ENCODE measurements around the gene PHTF1.

PHTF1 gene

DNA sequence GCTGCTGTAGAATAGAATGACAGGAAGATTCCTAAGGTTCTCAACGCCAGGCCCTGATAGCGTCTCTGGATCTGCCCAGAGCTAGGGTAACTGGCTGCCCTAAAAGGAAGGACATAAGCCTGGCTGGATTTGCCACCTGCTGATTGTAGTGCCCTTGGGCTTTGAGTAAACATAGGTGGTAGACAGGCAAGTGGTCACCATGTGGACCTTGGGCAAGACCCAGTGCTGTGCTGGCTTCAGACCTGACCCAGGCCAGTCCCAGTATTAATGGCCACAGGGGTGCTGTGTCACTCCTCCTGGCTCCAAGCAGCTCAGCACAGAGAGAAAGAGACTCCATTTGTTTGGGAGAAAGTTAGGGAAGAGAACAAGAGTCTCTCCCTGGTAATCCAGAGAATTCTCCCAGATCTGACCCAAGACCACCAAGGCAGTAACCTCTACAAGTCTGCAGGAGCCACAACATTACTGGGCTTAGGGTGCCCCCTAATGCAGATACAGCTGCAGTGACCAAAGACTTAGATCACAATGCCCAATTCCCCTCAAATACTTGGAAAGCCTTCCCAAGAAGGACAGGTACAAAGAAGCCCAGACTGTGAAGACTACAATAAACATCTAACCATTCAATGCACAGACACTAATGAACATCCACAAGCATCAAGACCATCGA is 44.5 kb downstream of the PHTF1 start:
- DNase-seq, result no peak

DNA sequence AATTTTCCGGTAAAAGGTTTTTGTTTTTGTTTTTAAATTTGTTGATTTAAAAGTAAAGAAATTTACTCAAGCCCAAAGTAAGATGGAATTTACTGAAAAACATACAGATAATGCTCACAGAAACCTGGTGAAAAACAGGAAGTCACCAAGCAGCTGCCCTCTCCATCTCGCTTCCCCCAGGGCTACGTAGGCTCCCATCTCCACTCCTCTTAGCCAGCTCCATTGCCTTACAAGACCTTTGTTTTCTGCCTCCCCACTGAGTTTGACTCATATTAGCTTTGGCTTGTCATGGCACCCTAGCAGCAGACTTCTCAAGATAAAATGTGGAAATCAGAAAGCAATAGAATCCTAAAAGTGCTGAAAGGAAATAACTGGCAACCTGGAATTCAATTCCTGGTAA is 57.9 kb downstream of the PHTF1 start:
- no peak for DNase-seq

DNA sequence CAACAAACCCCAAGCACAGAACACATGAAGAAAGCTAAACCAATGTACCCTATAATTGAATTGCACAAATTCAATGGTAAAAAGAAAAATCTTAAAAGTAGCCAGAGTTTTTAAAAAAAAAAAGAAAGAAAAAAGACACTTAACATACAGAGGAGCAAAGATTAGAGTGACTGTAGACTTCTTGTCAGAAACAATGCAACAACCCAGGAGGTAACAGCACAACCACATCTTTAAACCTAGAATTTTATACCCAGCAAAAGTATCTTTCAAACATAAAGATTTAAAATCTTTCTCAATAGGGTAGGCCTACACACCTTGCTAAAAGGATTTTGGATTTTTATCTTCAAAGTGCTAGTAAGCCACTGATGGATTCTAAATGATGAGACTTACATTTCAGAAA is 64.4 kb downstream of the PHTF1 start:
- no peak for DNase-seq

DNA sequence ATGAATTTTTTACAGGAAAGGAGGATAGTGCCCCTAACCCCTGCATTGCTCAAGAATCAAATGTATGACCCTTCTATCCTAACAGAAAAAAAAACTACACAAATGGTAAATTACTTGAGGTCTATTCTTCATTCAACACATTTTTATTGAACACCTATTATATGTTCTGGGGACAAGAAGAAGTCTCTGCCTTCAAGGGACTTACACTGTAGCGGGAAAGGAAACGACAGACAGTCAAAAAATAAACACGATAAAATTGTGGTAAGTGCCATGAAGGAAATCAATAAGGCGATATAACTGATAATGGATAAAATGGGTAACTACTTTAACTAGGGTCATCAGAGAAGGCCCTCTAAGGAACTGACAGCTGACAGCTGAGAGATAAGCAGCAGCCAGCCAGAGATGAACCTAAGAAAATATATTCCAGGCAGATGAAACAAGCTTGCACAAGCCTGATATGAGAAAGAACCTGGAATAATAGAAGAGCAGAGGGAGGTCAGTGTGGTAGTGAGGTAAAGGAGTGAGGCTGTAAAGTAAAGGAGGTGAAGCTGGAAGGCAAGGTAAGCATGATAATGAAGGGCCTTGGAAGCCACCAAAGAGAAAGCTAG is 66.4 kb downstream of the PHTF1 start:
- DNase-seq, result no peak

DNA sequence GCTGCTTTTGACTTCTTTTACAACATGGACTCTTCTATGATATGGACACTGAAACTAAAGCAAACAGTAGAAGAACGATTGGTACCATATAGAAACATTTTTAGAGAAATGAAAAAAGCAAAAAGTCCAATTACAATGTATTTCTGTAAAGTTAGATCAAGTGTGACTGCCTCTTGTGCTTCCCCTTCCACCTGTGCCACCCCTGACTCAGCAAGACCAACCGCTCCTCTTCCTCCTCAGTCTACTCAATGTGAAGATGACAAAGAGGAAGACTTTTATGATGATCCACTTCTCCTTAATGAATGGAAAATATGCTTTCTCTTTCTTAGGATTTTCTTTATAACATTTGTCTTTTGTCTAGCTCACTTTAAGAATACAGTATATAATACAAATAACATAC is 66.9 kb downstream of the PHTF1 start:
- no peak for DNase-seq

DNA sequence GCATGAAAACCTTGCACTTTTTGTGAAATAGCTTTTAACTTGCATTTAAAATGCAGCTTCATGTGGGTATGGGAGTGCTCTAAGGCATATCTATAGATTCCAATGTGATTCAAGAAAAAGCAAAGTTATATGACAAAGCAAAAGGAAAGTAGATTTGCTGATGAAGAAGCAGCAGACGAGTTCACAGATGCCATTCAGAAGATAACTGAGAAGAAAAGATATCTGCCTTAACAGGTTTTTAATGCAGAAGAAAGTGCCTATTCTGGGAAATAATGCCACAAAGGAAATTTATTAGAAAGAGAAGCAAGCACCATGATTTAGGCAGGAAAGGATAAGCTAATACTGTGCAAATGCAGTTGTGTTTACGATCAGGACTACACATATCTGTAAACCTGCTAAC is 68.1 kb downstream of the PHTF1 start:
- no peak for DNase-seq

DNA sequence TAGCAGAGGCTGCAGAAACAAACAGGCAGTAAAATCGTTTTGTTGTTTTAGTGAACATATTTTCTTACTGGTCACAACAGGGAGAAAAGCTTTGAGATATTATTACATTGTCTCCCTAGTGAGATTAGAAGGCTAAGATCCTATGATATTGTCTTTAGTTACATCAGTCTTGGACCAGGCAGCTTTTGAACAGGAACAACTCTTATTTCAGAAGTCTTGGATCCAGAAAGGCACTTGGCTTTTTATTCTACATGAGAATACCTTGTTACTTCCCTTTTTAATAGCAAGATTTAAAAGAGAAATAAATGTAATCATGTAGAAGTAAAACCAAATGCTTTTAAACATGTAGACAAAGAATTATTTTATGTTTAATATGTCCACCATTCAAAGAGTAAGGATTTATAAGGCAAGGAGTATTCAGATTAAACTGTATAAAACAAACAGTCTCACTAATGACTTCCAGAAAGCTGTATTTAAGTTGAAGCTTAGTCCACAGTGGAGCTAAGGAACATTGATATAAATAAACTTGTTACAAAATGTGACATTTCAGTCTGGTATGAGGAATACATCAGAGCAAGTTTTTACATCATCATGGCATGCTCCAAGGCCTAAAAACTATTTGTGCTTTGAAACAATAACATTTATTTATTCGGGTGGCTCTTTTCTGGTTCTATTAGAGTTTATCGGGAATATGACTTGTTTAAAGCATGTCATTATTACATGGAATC is 72.2 kb downstream of the PHTF1 start:
- no peak for DNase-seq

DNA sequence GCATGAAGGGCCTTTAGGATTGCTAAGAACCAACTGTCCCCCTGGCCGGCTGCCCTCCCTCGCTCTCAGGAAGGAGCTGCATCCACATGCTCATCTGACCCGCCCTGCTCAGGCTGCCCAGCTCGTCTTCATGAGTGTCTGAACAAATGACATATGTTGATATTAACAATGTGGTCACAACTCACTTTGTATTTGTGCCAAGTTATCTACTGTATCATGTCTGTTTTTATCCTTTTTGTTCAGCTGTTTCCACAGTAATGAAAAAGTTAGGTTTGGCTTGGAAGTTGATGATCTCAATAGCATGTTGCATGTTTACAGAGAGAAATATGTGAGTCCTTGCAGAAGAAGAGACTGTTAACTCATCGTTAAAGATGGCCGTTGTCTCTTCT is 75.1 kb downstream of the PHTF1 start:
- DNase-seq, result peak; percentile 17 to 58

DNA sequence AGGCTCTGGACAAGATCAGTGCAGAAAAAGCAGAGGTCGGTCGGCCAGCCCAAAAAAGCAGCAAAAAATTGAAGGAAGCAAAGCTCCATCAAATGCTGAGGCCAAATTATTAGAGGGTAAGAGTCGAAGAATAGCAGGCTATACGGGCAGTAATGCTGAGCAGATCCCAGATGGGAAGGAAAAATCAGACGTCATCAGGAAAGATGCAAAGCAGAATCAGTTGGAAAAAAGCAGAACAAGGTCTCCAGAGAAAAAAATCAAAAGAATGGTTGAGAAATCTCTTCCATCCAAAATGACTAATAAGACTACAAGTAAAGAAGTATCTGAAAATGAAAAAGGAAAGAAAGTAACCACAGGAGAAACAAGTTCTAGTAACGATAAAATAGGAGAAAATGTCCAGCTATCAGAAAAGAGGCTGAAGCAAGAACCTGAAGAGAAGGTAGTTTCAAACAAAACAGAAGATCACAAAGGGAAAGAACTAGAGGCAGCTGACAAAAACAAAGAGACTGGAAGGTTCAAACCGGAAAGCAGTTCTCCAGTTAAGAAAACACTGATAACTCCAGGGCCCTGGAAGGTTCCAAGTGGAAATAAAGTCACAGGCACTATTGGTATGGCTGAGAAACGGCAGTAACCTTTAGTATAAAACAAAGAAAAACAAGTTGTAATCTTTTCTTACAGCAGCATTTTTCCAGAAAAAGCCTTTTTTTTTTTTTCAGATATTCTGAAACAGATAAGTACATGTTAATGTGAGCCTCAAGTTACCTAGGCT is 75.7 kb downstream of the PHTF1 start:
- DNase-seq, result no peak

DNA sequence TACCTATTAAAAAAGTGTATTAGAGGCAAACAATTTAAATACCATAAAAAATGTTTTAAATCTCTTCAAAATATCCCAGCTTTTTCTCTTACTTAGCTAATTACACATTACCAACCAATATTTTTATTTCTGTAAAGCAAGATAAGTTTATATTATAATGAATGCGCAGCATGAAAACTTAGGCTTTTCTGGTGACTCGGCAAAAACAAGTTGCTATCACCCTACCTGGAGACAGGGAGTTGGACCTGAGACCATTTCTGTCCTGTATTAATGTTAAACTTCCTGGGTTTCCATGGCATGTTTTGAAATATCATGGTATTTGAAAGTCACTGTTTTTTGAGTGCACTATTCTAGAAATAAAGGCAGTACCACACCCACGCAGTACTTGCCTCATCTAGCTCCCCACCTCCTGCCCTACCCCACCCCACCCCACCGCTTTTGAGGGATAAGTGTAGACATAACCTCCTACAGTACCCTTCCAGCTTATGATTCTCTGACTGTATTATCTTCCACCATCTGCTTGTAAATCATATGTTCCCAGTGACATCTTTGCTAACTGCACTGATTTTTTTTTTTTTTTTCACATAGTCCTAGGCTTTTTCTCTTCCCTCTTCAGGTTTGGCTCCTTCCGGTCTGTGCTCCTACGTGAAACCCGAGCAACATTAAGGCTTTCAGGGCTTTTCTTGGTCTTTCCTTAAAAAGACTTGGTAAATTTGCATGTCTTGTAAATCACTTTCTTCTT is 77.5 kb downstream of the PHTF1 start:
- peak; percentile 4 to 47 for DNase-seq

DNA sequence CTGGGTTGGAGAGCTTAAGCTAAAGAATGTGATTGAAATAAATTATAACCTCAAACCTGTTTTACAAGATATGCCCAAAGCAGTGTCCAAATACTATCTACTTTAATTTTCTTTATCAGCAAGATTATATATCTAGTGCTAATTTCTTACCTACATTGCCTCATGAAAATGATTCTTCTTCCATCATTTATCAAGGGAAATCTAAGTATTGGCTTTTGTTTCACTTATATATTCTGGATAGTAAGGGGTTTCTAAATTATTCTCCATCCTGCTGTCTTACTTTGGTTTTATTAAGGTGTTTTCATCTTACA is 81.2 kb downstream of the PHTF1 start:
- no peak for DNase-seq

DNA sequence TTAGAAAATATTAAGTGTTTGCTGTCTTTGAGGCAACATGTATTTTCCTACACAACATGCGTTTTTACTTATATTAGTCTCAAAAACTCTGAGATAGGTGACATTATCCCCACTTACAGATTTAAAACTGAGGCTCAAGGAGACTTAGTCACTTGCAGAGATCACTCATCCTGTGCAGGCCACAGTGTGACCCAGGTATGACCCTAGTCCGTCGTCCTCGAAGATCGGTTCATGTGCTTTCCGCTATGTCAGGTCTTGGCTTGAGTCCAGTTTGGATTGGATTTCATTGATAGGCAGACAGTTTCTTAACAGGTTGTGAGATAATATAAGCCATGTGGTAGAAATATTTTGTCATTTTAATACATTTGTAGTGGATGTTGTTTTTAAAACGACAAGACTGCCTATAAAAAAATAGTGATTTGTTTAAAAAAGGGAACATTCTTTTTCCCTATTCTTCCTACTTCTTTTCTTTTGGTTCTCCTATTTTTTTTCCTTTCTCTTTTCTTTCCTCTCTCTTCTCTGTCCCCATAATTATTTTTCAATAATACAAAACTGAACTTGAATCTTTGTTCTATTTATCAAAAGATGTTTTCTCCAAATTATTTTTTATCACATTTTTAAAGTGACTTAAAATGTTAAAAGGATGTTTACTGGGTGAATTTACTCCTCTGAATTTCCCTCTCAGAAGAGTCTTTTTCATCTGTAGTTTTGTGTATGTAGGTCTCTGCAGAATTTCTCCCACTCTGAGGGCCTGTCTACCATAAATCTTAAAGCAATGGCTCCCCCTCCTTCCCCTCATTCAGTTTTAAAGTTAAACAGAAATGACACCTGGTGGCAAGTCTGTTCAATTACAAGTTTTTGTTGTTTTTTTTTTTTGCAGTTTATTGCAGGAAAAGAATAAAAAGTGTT is 81.8 kb downstream of the PHTF1 start:
- DNase-seq, result peak; percentile 15 to 60

DNA sequence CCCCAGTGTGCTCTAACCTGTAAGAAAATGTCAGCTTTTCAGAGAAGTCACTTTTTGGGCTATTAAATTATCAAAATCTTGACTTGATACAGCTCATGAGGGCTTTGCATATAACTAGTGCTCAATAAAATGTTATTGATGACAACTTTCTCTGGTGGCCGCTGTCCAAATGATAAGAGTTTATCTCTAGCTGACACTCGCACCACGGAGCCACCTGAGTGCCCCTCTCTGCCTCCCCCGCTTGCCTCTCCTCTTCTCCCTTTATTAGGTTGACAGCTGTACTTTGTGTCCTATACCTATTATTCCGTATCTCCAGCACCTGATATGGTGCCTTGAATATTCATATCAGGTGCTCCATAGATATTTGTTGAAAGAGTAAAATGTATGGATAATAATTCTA is 82.8 kb downstream of the PHTF1 start:
- DNase-seq, result no peak

DNA sequence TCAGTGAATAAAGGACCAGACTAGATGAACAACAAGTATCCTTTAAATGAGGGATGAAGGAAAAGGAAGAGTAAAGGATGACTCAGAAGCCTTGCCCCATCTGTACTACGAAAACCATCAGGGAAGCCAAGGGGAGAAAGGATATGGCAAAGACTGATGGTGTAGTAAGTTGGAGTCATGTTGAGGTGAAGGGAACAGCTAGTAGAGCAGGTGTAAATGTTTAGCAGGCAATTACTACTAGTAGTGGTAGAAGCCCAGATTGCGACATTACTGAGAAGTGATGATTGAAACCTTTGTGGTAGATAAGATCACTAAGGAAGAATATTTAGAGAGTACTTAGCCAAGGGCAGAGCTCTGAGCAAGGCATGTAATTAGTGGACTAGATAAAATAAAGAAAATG is 84.0 kb downstream of the PHTF1 start:
- DNase-seq, result no peak

DNA sequence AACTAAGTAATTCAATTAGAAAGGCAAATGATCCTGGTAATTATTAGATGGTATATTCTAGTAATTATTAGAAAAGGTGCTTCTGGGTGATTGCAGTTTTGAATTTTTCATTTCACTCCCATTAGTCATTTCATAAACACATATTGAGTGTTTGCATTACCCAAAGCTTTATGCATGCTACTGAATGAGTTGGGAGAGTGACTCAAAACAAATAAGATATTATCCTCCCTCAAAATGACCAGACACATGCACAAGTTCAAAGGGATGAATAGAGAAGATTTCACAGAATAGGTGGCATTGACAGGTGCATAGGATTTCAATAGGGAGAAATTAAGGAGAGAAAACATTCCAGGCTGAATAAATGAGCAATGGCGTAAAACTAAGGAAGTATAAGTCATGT is 84.7 kb downstream of the PHTF1 start:
- DNase-seq, result no peak

DNA sequence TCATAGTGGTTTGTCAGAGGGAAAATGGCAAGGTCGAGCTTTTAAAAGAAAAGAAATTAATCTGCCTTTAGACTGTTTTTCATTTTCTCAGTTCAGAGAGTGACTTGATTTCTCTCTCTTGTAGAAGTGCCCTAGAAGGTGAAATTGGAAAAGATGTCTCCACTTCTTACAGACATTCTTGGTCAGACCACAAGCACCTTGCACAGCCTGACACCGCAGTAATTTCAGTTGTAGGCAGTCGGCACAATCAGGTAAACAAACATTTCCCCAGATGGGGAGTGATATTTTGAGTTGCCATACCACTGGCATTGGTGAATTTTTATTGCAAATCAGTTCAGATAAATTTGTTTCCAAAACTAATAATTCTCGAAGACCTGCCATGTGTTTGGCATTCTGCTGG is 86.8 kb downstream of the PHTF1 start:
- no peak for DNase-seq

DNA sequence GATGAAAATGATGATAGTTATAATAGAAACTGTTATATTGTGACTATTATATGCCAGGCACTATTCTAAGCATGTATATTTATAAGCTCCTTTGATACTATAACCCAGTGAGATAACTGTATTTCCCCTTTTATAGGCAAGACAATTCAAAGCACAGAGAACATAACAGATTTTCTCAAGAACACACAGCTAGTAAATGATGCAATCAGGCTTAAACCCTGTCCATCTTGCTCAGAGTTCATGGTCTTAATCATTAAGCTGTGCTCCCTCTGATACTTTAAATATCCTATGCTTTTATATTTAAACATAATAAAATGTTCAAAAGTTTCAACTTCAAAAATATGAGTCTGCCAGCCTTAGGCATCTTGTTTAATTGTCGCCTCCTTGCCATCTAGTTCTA is 88.6 kb downstream of the PHTF1 start:
- no peak for DNase-seq

DNA sequence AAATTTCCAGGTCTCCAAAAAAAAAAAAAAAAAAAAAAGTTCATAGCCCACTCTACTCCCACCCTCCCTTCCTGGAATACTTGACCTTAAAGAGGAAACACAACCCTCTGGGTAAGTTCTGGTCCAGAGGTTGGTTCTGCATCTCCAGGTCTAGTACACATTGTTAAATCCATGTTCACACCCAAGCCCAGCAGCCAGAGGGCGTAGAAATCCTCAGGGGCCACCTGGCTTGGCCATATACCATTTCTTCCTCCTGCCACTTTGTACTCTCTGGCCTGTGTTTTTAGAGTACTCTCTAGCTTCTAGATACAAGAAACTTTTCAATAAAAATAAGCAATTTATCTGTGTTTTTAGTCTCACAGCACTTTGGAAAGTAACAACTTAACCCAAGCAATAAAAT is 89.3 kb downstream of the PHTF1 start:
- no peak for DNase-seq

DNA sequence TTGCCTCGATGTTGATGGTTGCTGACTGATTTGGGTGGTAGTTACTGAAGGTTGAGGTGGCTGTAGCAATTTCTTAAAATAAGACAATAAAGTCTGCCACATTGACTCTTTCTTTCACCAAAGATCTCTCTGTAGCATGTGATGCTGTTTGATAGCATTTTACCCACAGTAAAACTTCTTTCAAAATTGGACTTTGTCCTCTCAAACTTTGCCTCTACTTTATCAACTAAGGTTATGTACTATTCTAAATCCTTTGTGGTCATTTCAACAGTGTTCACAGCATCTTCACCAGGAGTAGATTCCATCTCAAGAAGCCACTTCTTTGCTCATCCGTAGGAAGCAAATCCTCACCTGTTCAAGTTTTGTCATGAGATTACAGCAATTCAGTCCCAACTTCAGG is 93.2 kb downstream of the PHTF1 start:
- no peak for DNase-seq

DNA sequence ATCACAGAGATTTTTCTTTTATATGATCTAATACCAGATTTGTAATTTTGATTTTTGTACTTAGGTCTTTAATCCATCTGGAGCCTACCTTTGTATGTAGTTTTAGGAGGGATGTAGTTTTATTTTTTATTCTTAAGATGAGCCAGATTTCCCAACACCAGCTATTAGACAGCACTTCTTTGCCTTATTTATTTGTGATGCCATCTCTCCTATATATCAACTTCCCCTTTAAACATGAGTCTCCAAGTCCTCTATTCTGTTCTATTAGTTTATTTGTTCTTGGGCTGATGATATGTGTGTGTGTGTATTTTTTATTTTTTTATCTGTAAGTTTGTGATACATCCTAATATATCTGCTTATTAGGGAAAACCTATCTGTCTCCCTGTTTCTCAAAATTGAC is 94.2 kb downstream of the PHTF1 start:
- no peak for DNase-seq

DNA sequence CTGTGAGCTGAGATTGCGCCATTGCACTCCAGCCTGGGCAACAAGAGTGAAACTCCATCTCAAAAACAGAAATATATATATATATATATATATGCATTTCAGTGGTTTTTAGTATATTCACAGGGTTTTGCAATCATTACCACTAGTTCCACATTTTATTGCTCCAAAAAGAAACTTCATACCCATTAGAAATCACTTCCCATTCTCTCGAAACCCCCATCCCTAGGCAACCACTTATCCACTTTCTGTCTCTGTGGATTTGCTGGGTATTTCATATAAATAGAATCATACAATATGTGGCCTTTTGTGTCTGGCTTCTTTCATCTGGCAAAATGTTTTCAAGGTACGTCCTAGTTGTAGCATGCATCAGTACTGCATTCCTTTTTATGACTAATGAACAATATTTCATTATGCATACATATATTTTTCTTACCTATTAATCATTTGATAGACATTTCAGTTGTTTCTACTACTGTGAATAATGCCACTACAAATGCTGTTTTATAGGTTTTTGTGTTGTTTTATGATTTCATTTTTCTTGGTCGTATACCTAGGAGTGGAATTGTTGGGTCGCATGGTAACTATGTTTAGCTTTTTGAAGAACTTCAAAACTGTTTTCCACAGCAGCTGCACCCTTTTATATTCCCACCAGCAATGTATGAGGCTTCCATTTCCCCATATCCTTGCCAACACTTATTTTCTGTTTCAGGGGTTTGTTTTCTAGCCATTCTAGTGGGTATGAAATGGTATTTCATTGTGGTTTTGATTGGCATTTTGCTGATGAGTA is 95.9 kb downstream of the PHTF1 start:
- DNase-seq, result no peak
